ENCODE results near the gene FMN1.

GRCh38 chr15:32750979-32751378, 443.5 kb downstream of the FMN1 start:
- TF ChIP-seq CTCF (IDR thresholded peaks at IDR 0.05; ENCODE audit: poor library complexity, severe bottlenecking) (no peak), EP300 (conservative IDR thresholded peaks at IDR 0.05; ENCODE audit: poor library complexity, severe bottlenecking) (no peak)
